CD4-positive, alpha-beta memory T cell (primary cell): ENCODE measurements around the gene CCNT1. TPM values are rescaled to one million over a fixed set of nuclear protein-coding genes. Genes with fewer than 3 reads are reported as not detected.

ENCODE experiments used
- CTCF ChIA-PET: fragments of 350-600 bp; sonication (Branson Sonifier 250); formaldehyde crosslinking; loops from one replicate; lab custom pipeline; 2021; ENCODE audit warnings: inconsistent platforms; ENCODE audit not compliant: partially characterized antibody; lab: Charles Lee
- POLR2A ChIA-PET: fragments of 350-600 bp; sonication (Branson Sonifier 250); formaldehyde crosslinking; loops from one replicate; lab custom pipeline; 2021; ENCODE audit not compliant: partially characterized antibody; lab: Charles Lee
- DNase-seq, 5 donors: peaks; one replicate each; pipeline versions ENCODE4 v3.0.0 to v3.0.0-alpha.2; 2020 to 2022; ENCODE audit warnings: mixed read lengths in 1 of 5
- H3K27ac ChIP-seq: one replicate; pipeline ENCODE4 v1.7.0; 2013; ENCODE audit warnings: low read depth, low read length
- H3K27me3 ChIP-seq: 2 replicates; pipeline ENCODE4 v1.7.0; 2013; ENCODE audit warnings: mild to moderate bottlenecking, low read length, moderate library complexity; ENCODE audit not compliant: insufficient read depth
- H3K36me3 ChIP-seq: 2 replicates; pipeline ENCODE4 v1.7.0; 2013; ENCODE audit warnings: mild to moderate bottlenecking, low read length, moderate library complexity; ENCODE audit not compliant: insufficient read depth
- H3K4me1 ChIP-seq: 2 replicates; pipeline ENCODE4 v1.7.0; 2013; ENCODE audit warnings: mild to moderate bottlenecking, low read length, moderate library complexity; ENCODE audit not compliant: insufficient read depth
- H3K4me3 ChIP-seq, 2 donors: one replicate each; pipeline ENCODE4 v1.7.0; 2013; ENCODE audit warnings: low read length in 2 of 2, mild to moderate bottlenecking in 1 of 2
- H3K9me3 ChIP-seq, 2 donors: one replicate each; pipeline ENCODE4 v1.7.0; 2013; ENCODE audit warnings: low read length in 2 of 2, control low read depth in 1 of 2; ENCODE audit not compliant: control insufficient read depth in 1 of 2
- H3K27ac Mint-ChIP-seq, 7 donors: one replicate each; pipeline ENCODE4 v1.8.0; 2020 to 2021; ENCODE audit warnings: mixed read lengths in 7 of 7, mild to moderate bottlenecking in 6 of 7, inconsistent platforms in 3 of 7, moderate library complexity in 3 of 7
- H3K27me3 Mint-ChIP-seq, 2 donors: one replicate each; pipeline ENCODE4 v1.8.0; 2020 to 2021; ENCODE audit warnings: mixed read lengths in 2 of 2
- H3K36me3 Mint-ChIP-seq, 2 donors: one replicate each; pipeline ENCODE4 v1.8.0; 2020 to 2021; ENCODE audit warnings: mixed read lengths in 2 of 2, inconsistent platforms in 1 of 2, mild to moderate bottlenecking in 1 of 2
- H3K4me1 Mint-ChIP-seq, 4 donors: one replicate each; pipeline ENCODE4 v1.8.0; 2020 to 2021; ENCODE audit warnings: mixed read lengths in 4 of 4, mild to moderate bottlenecking in 1 of 4
- H3K4me3 Mint-ChIP-seq, 8 donors: one replicate each; pipeline ENCODE4 v1.8.0; 2020 to 2021; ENCODE audit warnings: mixed read lengths in 8 of 8, mild to moderate bottlenecking in 7 of 8, moderate library complexity in 6 of 8, inconsistent platforms in 3 of 8
- H3K9me3 Mint-ChIP-seq, 8 donors: one replicate each; pipeline ENCODE4 v1.8.0; 2020 to 2021; ENCODE audit warnings: mixed read lengths in 8 of 8, mild to moderate bottlenecking in 5 of 8, inconsistent platforms in 3 of 8, moderate library complexity in 1 of 8
- intact Hi-C: fragments of 100-400 bp; cut with micrococcal nuclease; formaldehyde crosslinking; loops from one replicate; pipeline ENCODE4 v1.15.1; 2023
- polyA plus RNA-seq, 2 donors: library from polyadenylated mRNA; unstranded; fragments of 300-500 nt; fragmentation: Illumina TruSeq; gene quantifications; one replicate each; pipeline ENCODE4 v1.2.3, GENCODE V29; 2021
- total RNA-seq, 2 experiments: library from RNA; stranded (reverse); gene quantifications; one replicate each; pipeline ENCODE4 v1.2.3, GENCODE V29; 2021

CCNT1 gene
- total and polyA plus RNA-seq, 4 experiments from 2014 or later, result 5.8 to 69.5 (median 40.5) TPM

GRCh38 chr12:48694038-48694437 is 22.5 kb downstream of the CCNT1 start:
- peaks cover 30 to 77% of the 10 kb centered on the region in 2 donors for H3K36me3 Mint-ChIP-seq
- ChIA-PET POLR2A (interaction anchor here (1.5 kb wide), 1 partner anchor 12 kb away, joined by 9 read pairs; the partner anchor contains the start of gene KANSL2), CTCF (no interaction called here)
- H3K27ac Mint-ChIP-seq, result peak overlapping the region in 1 of 7 donors; percentile 31
- no peaks in the 10 kb centered on the region for H3K4me1 ChIP-seq
- H3K4me1 Mint-ChIP-seq, result peaks cover 0 to 5% (median 4%) of the 10 kb centered on the region in 4 donors
- H3K4me3 Mint-ChIP-seq, result no peak overlapping the region
- peaks cover 39% of the 10 kb centered on the region for H3K36me3 ChIP-seq
- intact Hi-C loops, result no loop called here
- H3K9me3 Mint-ChIP-seq, result no peaks in the 10 kb centered on the region
- DNase-seq, result no peak
- no peaks in the 10 kb centered on the region for H3K9me3 ChIP-seq
- no peaks in the 10 kb centered on the region for H3K27me3 Mint-ChIP-seq
- H3K27me3 ChIP-seq, result no peaks in the 10 kb centered on the region
- H3K27ac ChIP-seq, result no peak overlapping the region
- no peak overlapping the region for H3K4me3 ChIP-seq

DNA sequence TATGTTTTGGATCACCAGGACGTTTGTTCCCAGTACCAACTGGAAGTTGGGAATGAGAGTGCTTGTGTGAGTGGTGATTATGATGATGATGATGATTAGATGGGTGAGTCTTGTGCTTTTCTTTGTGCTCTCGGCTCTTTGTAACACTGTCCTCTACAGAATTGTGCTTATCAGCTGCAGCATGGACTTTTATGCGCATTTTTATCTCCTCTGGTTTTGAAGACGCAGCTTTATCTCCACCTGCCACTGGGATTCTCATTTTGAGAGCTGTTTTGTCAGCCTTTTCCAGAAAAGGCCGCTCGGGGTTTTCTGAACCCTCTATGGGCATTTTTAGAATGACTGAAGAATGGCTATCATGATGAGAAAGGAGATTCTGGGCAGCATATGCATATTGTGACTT is 22.9 kb downstream of the CCNT1 start:
- CTCF ChIA-PET, result no interaction called here
- no peak overlapping the region for H3K4me3 Mint-ChIP-seq
- intact Hi-C loops, result no loop called here
- no peaks in the 10 kb centered on the region for H3K9me3 ChIP-seq
- peaks cover 0 to 5% (median 4%) of the 10 kb centered on the region in 4 donors for H3K4me1 Mint-ChIP-seq
- H3K4me1 ChIP-seq, result no peaks in the 10 kb centered on the region
- no peaks in the 10 kb centered on the region for H3K9me3 Mint-ChIP-seq
- H3K27ac Mint-ChIP-seq, result peak overlapping the region in 1 of 7 donors; percentile 38
- no peak overlapping the region for H3K27ac ChIP-seq
- H3K36me3 ChIP-seq, result peaks cover 39% of the 10 kb centered on the region
- H3K27me3 Mint-ChIP-seq, result no peaks in the 10 kb centered on the region
- DNase-seq, result no peak
- H3K36me3 Mint-ChIP-seq, result peaks cover 34 to 79% of the 10 kb centered on the region in 2 donors
- POLR2A ChIA-PET, result interaction anchor here (1.5 kb wide), 1 partner anchor 11 kb away, joined by 9 read pairs; the partner anchor contains the start of gene KANSL2
- H3K4me3 ChIP-seq, result no peak overlapping the region
- no peaks in the 10 kb centered on the region for H3K27me3 ChIP-seq

GRCh38 chr12:48691826-48692487 is 24.6 kb downstream of the CCNT1 start:
- CTCF ChIA-PET, result interaction anchor here (1.1 kb wide), 1 partner anchor 64 kb away, joined by 3 read pairs; no protein-coding TSS in a partner anchor
- peaks cover 0 to 5% (median 4%) of the 10 kb centered on the region in 4 donors for H3K4me1 Mint-ChIP-seq
- intact Hi-C loops, result no loop called here
- no peak for DNase-seq
- no peak overlapping the region for H3K4me3 ChIP-seq
- H3K27me3 Mint-ChIP-seq, result no peaks in the 10 kb centered on the region
- POLR2A ChIA-PET, result interaction anchor here (1.1 kb wide), 1 partner anchor 9 kb away, joined by 3 read pairs; no protein-coding TSS in a partner anchor
- H3K9me3 Mint-ChIP-seq, result no peaks in the 10 kb centered on the region
- peak overlapping the region in 2 of 7 donors; percentile 50 to 79 for H3K27ac Mint-ChIP-seq
- no peaks in the 10 kb centered on the region for H3K27me3 ChIP-seq
- no peak overlapping the region for H3K4me3 Mint-ChIP-seq
- no peak overlapping the region for H3K27ac ChIP-seq
- no peaks in the 10 kb centered on the region for H3K4me1 ChIP-seq
- H3K9me3 ChIP-seq, result no peaks in the 10 kb centered on the region
- peaks cover 39% of the 10 kb centered on the region for H3K36me3 ChIP-seq
- H3K36me3 Mint-ChIP-seq, result peaks cover 35 to 74% of the 10 kb centered on the region in 2 donors

DNA sequence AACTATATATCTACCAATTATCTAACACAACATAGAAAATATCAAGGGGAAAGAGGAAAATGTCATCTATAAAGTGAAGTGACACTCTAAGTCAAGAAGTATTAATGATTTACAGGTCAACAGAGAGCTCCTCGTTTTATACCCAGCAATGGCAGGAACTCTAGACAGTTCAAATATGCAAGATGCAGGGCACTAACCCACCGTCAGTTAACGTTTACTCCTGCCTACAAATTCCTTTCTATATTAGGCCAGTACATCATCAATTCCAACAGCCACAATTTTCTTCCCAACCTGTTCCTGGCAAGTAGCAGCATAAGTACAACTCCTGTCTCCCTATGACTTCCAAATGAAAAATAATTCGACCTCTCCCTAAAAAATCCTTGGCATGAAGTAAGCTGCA is 25.5 kb downstream of the CCNT1 start:
- Mint-ChIP-seq H3K36me3 (peaks cover 33 to 65% of the 10 kb centered on the region in 2 donors), H3K4me3 (no peak overlapping the region), H3K27me3 (no peaks in the 10 kb centered on the region), H3K9me3 (no peaks in the 10 kb centered on the region), H3K4me1 (peaks cover 3 to 5% (median 4%) of the 10 kb centered on the region in 4 donors), H3K27ac (peak overlapping the region in 3 of 7 donors; percentile 17 to 56 (median 53))
- Histone ChIP-seq H3K36me3 (peaks cover 38% of the 10 kb centered on the region), H3K4me1 (no peaks in the 10 kb centered on the region), H3K27me3 (no peaks in the 10 kb centered on the region), H3K9me3 (no peaks in the 10 kb centered on the region), H3K27ac (no peak overlapping the region), H3K4me3 (no peak overlapping the region)
- DNase-seq, result no peak
- CTCF ChIA-PET, result interaction anchor here (1.1 kb wide), 1 partner anchor 65 kb away, joined by 3 read pairs; no protein-coding TSS in a partner anchor
- POLR2A ChIA-PET, result no interaction called here
- intact Hi-C loops, result no loop called here

DNA sequence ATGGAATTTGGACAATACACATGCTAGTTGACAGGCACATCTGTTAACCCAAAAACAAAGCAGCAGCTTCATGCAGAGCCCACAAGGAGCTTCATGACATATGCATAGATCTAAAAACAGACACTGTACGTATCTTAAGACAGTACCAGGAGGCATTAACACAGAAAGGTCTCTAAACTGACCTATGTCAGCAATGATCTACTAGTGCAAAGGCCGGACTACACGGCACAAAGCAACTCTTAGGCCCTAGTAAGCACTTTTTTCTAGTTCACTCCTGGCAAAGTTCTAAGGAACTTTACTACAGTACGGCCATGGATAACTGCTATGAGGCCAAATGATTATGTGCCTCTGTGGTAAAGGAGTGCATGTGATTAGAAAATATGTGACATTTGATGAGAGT is 26.1 kb downstream of the CCNT1 start:
- Mint-ChIP-seq H3K4me3 (no peak overlapping the region), H3K9me3 (peaks cover 0 to under 1% (median 0%) of the 10 kb centered on the region in 8 donors), H3K27me3 (no peaks in the 10 kb centered on the region), H3K27ac (peak overlapping the region in 1 of 7 donors; percentile 27), H3K36me3 (peaks cover 27 to 60% of the 10 kb centered on the region in 2 donors), H3K4me1 (peaks cover 3 to 5% (median 3%) of the 10 kb centered on the region in 4 donors)
- peaks cover 33% of the 10 kb centered on the region for H3K36me3 ChIP-seq
- intact Hi-C loops, result no loop called here
- DNase-seq, result no peak
- no peak overlapping the region for H3K4me3 ChIP-seq
- no peak overlapping the region for H3K27ac ChIP-seq
- ChIA-PET POLR2A (interaction anchor here (0.8 to 1.6 kb wide), 2 partner anchors 8 to 12 kb away, joined by 3 read pairs; partner anchors contain the start of gene KANSL2), CTCF (no interaction called here)
- H3K9me3 ChIP-seq, result no peaks in the 10 kb centered on the region
- no peaks in the 10 kb centered on the region for H3K27me3 ChIP-seq
- no peaks in the 10 kb centered on the region for H3K4me1 ChIP-seq

- intact Hi-C loops, result no loop called here
- Histone ChIP-seq H3K4me1 (no peaks in the 10 kb centered on the region), H3K4me3 (no peak overlapping the region), H3K36me3 (peaks cover 18% of the 10 kb centered on the region), H3K9me3 (no peaks in the 10 kb centered on the region), H3K27me3 (no peaks in the 10 kb centered on the region), H3K27ac (no peak overlapping the region)
- H3K4me3 Mint-ChIP-seq, result peak overlapping the region in 1 of 8 donors; percentile 34
- peaks cover 20 to 45% of the 10 kb centered on the region in 2 donors for H3K36me3 Mint-ChIP-seq
- H3K9me3 Mint-ChIP-seq, result peaks cover 0 to 2% (median 0%) of the 10 kb centered on the region in 8 donors
- no peaks in the 10 kb centered on the region for H3K27me3 Mint-ChIP-seq
- H3K27ac Mint-ChIP-seq, result peak overlapping the region in 2 of 7 donors; percentile 18 to 75
- H3K4me1 Mint-ChIP-seq, result peaks cover 1 to 8% (median 3%) of the 10 kb centered on the region in 4 donors
- ChIA-PET CTCF (no interaction called here), POLR2A (interaction anchor here (1.6 kb wide), 1 partner anchor 10 kb away, joined by 3 read pairs; no protein-coding TSS in a partner anchor)
- DNase-seq, result no peak
These were observed 27.7 kb downstream of the CCNT1 start for GRCh38 chr12:48688836-48689235.

GRCh38 chr12:48687592-48687991 is 28.9 kb downstream of the CCNT1 start:
- no peaks in the 10 kb centered on the region for H3K4me1 ChIP-seq
- ChIA-PET CTCF (no interaction called here), POLR2A (no interaction called here)
- Mint-ChIP-seq H3K9me3 (peaks cover 0 to 2% (median 0%) of the 10 kb centered on the region in 8 donors), H3K27me3 (no peaks in the 10 kb centered on the region), H3K27ac (peak overlapping the region in 1 of 7 donors; percentile 52), H3K4me1 (peaks cover 2 to 12% (median 4%) of the 10 kb centered on the region in 4 donors), H3K36me3 (peaks cover 10 to 33% of the 10 kb centered on the region in 2 donors), H3K4me3 (no peak overlapping the region)
- no peak overlapping the region for H3K4me3 ChIP-seq
- intact Hi-C loops, result no loop called here
- no peaks in the 10 kb centered on the region for H3K27me3 ChIP-seq
- H3K36me3 ChIP-seq, result peaks cover 8% of the 10 kb centered on the region
- H3K9me3 ChIP-seq, result no peaks in the 10 kb centered on the region
- DNase-seq, result no peak
- no peak overlapping the region for H3K27ac ChIP-seq
